ENCODE data around the gene RPL34.

Gene RPL34

DNA sequence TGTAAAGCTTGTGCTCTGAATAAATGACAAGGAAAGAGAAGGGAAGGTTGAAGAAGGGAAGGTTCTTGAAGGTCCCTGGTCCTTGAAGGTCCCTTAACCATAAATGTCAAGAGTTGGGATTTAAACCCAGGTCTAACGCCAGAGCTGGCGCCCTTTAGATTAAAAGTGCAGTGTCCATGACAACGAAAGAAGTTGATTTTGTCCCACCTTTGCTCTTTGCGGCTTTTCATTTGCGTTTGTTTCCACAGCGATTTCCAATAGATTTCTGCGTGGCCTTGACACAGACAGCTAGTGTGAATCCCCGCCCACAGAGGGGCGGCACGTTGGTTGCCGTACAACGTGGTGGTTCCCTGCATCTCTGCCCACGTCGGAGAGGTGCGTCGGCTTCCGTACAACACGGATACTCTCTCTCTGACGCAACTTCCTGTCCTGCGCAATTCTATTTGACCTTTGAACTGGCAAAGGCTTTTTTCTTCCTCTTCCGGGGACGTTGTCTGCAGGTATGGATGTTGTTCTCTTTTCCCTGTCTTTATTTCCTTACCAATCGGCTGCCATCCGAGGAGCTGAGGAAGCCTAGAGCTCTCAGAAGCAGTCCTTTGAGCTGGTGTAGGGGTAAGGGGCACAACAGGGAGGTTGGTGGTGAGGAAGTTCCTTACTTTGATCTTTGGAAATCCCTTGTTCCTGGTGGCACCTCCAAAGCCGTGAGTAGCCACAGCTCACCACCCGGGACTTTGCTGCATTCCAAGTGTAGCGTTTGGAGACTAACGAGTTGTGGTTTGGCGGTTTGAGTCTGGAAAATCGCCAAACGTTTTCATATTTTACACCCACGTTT, at the start of gene RPL34:
TSS of gene RPL34 (plus strand) at position 476 of the 832 bp plus-strand sequence. CDS start 1,384 bp downstream, outside the sequence.
- TF ChIP-seq, protein P1, sequence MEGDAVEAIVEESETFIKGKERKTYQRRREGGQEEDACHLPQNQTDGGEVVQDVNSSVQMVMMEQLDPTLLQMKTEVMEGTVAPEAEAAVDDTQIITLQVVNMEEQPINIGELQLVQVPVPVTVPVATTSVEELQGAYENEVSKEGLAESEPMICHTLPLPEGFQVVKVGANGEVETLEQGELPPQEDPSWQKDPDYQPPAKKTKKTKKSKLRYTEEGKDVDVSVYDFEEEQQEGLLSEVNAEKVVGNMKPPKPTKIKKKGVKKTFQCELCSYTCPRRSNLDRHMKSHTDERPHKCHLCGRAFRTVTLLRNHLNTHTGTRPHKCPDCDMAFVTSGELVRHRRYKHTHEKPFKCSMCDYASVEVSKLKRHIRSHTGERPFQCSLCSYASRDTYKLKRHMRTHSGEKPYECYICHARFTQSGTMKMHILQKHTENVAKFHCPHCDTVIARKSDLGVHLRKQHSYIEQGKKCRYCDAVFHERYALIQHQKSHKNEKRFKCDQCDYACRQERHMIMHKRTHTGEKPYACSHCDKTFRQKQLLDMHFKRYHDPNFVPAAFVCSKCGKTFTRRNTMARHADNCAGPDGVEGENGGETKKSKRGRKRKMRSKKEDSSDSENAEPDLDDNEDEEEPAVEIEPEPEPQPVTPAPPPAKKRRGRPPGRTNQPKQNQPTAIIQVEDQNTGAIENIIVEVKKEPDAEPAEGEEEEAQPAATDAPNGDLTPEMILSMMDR (IDR thresholded peaks at IDR 0.05; ENCODE audit: insufficient read depth, low read depth, low read length, missing control alignments) = no peak
- H3K4me3 ChIP-seq (ENCODE audit: low read depth, low read length) = peak within 1 kb of the TSS; percentile 99
- DNase-seq (ENCODE audit: low read depth) = peak; percentile 98

DNA sequence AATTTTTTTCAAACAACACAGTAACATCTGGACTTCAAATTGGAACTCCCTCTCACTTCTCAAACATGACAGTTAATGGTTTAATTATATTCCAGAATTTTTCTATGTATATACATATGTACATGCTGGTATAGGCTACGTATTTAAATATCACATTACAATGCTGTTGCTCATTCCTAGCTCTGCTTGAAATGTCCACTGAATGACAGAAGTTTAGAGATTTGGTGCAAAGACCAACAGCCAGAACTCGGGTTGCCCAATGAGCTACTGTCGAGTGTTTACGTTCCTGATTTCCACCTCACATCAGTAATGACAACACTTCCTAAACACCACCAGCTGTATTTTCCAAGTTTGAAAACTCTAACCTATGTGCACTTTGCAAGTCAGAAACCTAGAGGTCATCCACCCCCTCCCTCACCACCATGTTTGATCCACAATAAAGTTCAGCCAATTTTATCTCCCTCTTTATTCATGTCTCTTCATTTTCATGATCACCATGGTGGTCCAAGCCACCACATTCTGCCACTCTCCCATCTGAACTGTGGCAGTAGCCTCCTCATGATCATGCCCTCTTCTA, 49.3 kb upstream of the RPL34 start:
- no peak for DNase-seq (ENCODE audit: low read depth)

DNA sequence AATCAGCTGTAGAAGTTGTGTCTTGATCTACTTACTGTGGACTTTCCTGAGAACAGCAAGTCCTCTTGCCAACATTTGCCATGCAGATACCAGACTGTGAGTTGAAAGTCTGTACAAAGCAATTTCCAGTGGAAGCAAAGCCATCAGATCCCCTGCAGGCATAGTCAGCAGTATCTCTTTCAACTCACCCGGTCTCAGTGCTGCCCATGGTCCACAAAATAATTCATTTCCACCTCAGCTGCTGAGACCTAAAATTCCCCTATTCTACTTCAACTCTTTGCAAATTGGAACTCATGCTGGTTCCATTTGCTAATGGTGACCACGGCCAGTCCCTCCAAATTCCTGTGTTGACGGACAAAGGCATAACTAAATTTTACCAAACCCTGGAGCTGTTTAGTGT, 46.0 kb upstream of the RPL34 start:
- TF ChIP-seq, protein P1 (IDR thresholded peaks at IDR 0.05; ENCODE audit: insufficient read depth, low read depth, low read length, missing control alignments) = no peak
- H3K4me3 ChIP-seq (ENCODE audit: low read depth, low read length) = no peak overlapping the region
- DNase-seq (ENCODE audit: low read depth) = no peak

More for the DNA sequence above, 49.3 kb upstream of the RPL34 start:
- TF ChIP-seq, protein P1 (IDR thresholded peaks at IDR 0.05; ENCODE audit: insufficient read depth, low read depth, low read length, missing control alignments) = no peak
- H3K4me3 ChIP-seq (ENCODE audit: low read depth, low read length) = no peak overlapping the region

DNA sequence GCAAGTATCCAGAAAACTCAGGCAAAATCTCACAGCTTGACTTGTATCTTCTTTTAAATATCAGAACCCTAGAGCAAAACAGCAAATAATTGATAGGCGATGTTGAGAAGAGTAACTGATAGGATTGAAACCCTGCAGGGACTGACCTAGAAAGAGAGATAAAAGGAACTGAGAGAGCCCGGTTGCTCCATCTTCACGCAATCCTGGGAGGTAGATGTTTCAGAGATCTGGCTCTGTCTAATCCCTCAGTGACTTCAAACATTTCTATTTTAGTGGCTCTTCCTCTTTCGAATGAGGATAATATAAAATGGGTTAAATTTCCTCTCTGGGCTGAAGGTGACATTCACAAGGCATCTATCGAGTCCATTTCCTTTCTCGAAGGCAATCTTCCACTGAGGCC, 39.3 kb upstream of the RPL34 start:
- TF ChIP-seq, protein P1 (IDR thresholded peaks at IDR 0.05; ENCODE audit: insufficient read depth, low read depth, low read length, missing control alignments) = no peak
- no peak overlapping the region for H3K4me3 ChIP-seq (ENCODE audit: low read depth, low read length)
- no peak for DNase-seq (ENCODE audit: low read depth)

DNA sequence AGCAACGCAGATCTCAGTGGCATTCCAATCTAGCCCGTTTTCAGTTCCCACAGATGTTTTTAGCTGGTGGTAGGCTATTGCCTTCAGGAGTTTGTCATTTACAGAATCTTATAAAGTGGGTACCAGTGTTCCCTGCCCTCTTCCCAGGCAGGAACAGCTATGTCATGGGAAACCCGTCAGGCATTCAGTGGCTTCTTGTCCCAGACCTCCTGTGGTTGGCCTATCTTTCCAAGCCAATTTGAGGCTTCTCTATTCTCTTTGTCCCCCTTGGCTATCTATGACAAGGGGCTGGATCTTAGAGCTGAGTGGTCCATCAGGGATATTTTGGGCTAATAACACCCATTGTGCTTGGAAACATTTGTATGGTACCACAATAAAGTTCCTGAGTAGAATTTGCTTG, 33.6 kb upstream of the RPL34 start:
- DNase-seq (ENCODE audit: low read depth) = no peak
- TF ChIP-seq, protein P1 (IDR thresholded peaks at IDR 0.05; ENCODE audit: insufficient read depth, low read depth, low read length, missing control alignments) = no peak
- H3K4me3 ChIP-seq (ENCODE audit: low read depth, low read length) = no peak overlapping the region

DNA sequence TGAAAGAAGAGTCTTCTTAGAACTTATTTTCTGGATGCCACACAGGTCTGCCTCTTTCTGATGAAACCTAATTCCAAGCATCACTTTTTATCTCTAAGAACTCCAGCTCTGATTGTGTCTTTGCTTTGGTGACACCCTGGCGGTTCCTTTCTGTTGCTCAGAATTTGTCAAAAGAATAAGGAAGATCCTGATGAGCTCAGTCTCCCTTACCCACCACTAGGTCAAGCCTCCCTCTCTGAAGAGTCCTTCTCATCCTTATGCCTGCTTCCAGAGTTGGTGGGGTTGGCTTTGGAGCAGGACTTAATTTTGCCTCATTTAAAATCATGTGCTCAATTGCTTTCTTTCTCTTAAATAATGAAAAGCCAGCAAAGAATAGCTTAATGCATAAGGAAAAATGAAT, 31.5 kb upstream of the RPL34 start:
- DNase-seq (ENCODE audit: low read depth) = no peak
- TF ChIP-seq, protein P1 (IDR thresholded peaks at IDR 0.05; ENCODE audit: insufficient read depth, low read depth, low read length, missing control alignments) = no peak

More for the DNA sequence above, 31.5 kb upstream of the RPL34 start:
- no peak overlapping the region for H3K4me3 ChIP-seq (ENCODE audit: low read depth, low read length)

Measured in GM12865 (cell line).